ENCODE results near the gene TMEM44. TPM values are rescaled to one million over a fixed set of nuclear protein-coding genes. Genes with fewer than 3 reads are reported as not detected.

The TMEM44 gene
- total and polyA plus RNA-seq, 2 donors (not counting 3 experiments of a cell fraction or from before 2014, with no cell fraction given): 93.8 to 125 TPM

GRCh38 chr3:194673761-194674160 is 40.5 kb upstream of the TMEM44 start:
- Histone ChIP-seq H3K27ac (ENCODE audit: insufficient read depth, low read depth, low read length) (no peak overlapping the region), H3K27me3 (ENCODE audit: control insufficient read depth in 2 of 2, insufficient read depth in 2 of 2, low read length in 2 of 2) (peaks cover 0 to 2% of the 10 kb centered on the region in 2 experiments), H3K36me3 (ENCODE audit: control insufficient read depth in 2 of 2, extremely low read depth in 1 of 2, insufficient read depth in 2 of 2, low read length in 2 of 2) (peaks cover 3 to 4% of the 10 kb centered on the region in 2 experiments), H3K4me1 (ENCODE audit: control insufficient read depth, extremely low read depth, insufficient read depth, low read length) (peaks cover 13% of the 10 kb centered on the region), H4K20me1 (replicated peaks; ENCODE audit: control insufficient read depth, extremely low read depth, insufficient read depth, low read length) (no peaks in the 10 kb centered on the region), H3K9me3 (replicated peaks; ENCODE audit: control insufficient read depth, insufficient read depth, low read length) (no peaks in the 10 kb centered on the region), H2AFZ (ENCODE audit: low read depth, low read length) (no peak overlapping the region), H3K4me3 (replicated peaks in 1 of 3; ENCODE audit: insufficient read depth in 1 of 3, low read depth in 1 of 3, low read length in 3 of 3) (no peak overlapping the region), H3K9ac (replicated peaks; ENCODE audit: extremely low read depth, insufficient read depth, low read length) (no peak overlapping the region), H3K4me2 (ENCODE audit: insufficient read depth, low read length) (no peak overlapping the region), H3K79me2 (ENCODE audit: control insufficient read depth, insufficient read depth, low read length) (peaks cover 31% of the 10 kb centered on the region), H3K9me1 (replicated peaks; ENCODE audit: control insufficient read depth, extremely low read depth, insufficient read depth, low read length) (no peaks in the 10 kb centered on the region)
- no TSS peak for BruUV-seq (replicated peaks)
- POLR2A ChIA-PET: interaction anchor here (1.5 kb wide), 1 partner anchor 34 kb away, joined by 8 read pairs; no protein-coding TSS in a partner anchor
- CTCF ChIA-PET: interaction anchor here (0.7 to 1.3 kb wide), 2 partner anchors 9 to 145 kb away, joined by 3 read pairs; no protein-coding TSS in a partner anchor
- dilution Hi-C loops (cut with MboI; ENCODE audit: extremely low pct_ligation_motif_present, low sequenced_read_pairs) (no loop called here), intact Hi-C loops (cut with micrococcal nuclease) (loop anchor here (5.0 kb wide), 2 partner anchors 41 to 769 kb away; partner anchors contain the start of genes ACAP2 and TMEM44)
- TF ChIP-seq EZH2 (IDR thresholded peaks at IDR 0.05; ENCODE audit: borderline replicate concordance, low read depth, low read length, severe bottlenecking) (no peak), MAX (IDR thresholded peaks at IDR 0.05; ENCODE audit: insufficient read depth, insufficient read length) (no peak), MYC (IDR thresholded peaks at IDR 0.05; ENCODE audit: low read depth, low read length) (no peak), FOS (IDR thresholded peaks at IDR 0.05; ENCODE audit: borderline replicate concordance, insufficient read depth, low read length) (no peak), CTCF (IDR thresholded peaks at IDR 0.05; ENCODE audit: extremely low read depth in 1 of 2, insufficient read depth in 1 of 2, low read depth in 1 of 2, low read length in 2 of 2) (no peak), POLR2AphosphoS5 (IDR thresholded peaks at IDR 0.05; ENCODE audit: insufficient read depth, low read depth, low read length) (no peak), GATA2 (IDR thresholded peaks at IDR 0.05; ENCODE audit: insufficient read depth, insufficient read length, low read depth, low read length) (no peak), JUN (IDR thresholded peaks at IDR 0.05; ENCODE audit: borderline replicate concordance, insufficient read depth, insufficient read length, low read depth) (no peak), POLR2A (IDR thresholded peaks at IDR 0.05; ENCODE audit: low read depth, low read length) (no peak)
- FAIRE-seq: no peak
- DNase-seq (ENCODE audit: low read depth, low spot score): no peak
